ENCODE results near the gene GAPDHS.

GAPDHS gene

DNA sequence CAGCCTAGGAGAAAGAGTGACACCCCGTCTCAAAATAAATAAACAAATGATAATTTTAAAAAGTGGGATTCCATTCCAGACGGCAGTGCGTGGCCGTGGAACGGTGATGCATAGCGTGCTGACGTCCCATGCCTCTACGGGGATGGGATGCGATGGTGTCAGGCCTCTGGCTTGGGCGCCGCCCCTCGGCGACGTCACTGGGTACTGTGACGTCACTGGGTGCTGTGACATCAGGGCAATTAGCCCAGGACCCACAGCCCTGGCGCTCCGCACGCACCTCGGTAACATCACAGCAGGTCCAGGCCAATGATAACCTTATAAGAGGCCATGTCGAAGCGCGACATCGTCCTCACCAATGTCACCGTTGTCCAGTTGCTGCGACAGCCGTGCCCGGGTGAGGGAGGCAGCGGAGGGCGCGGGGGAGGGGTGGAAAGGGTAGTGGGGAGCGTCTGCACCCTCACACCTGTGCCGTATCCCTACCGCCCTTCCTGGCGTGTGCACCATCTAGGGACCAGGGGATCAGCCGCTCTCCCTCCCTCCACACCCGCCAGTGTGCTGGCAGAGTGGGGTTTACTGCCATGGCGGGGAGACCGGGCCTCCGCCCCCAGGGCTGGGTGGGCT, at the start of gene GAPDHS:
GAPDHS (plus strand) TSS at position 256 of the 621 bp plus-strand sequence; CDS start at position 328, 72 bp downstream.
- DNase-seq, result no peak

DNA sequence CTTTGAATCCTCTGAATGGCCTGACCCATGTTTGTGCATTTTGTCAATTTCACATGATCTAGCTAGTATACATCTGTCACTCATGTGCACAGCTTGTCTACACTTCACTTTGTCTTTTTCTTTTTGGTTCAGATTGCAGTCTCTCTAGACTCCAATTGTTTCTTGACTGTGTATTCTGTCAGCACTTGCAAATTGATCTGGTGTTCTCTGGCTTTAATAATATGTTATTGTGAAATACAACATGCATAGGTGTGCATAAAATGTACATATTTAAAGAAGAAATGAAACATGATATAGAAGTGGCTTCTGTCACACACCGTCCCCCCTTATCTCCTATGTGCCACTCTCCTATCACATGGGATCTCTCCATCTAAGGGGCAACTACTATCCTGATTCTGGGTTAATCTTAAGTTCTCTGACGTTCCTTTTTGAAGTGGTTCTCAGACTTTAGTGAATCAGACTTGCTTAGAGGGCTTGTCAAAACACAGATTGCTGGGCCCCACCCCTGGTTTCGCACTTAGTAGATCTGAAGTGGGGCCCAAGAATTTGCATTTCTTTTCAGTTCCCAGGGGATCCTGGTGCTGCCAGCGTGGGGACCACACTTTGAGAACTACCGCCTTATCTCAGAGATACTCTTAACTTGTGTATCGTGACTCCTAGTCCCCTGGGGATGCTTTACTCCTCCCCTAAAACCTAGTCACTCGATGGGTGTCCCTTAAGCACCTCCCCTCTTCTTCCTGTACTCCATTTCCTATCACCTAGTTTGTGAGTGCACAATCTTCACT, 48.8 kb upstream of the GAPDHS start:
- DNase-seq, result no peak

DNA sequence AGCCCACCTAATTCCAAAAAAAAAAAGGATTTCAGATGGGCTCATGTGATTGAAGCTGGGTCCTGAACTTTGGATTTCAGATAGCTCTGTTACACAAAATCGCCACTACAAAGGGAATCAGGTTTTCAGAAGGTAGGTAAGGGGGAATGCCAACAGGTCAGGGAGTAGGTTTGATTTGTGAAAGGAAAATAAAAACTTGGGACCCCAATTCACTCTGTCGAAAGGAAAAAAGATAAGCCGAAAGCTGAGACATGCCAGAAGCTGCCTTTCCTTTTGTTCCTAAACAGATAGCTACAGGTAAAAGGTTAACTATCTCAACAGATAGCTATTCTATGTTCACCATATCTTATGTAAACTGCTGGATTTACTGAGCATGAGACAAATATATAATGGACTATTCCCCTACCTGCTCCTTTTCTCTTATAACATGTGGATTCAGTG, 47.0 kb upstream of the GAPDHS start:
- no peak for DNase-seq

DNA sequence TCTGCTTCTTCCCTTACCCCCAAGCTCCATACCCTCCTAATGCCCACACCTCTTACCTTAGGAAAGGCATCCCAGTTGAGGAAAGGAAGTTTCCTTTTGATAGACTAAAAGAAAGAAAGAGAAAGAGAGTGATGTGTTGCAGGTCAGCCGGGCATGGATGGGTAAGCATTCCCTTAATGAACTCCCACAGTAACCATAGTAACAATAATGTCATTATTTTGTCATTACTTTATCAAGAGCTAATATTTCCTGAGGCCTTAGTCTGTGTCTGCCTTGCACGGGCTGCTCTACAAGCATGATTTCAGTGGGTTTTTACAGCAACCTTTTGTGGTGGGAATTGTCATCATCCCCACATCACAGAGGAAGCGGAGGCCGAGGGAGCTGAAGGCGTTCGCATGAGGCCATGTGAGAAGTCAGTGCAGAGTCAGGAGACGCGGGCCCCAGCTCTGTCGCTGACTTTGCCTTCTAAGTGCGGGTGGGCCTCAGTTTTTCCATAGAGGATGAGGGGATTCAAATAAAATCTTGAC, 45.5 kb upstream of the GAPDHS start:
- DNase-seq, result no peak

DNA sequence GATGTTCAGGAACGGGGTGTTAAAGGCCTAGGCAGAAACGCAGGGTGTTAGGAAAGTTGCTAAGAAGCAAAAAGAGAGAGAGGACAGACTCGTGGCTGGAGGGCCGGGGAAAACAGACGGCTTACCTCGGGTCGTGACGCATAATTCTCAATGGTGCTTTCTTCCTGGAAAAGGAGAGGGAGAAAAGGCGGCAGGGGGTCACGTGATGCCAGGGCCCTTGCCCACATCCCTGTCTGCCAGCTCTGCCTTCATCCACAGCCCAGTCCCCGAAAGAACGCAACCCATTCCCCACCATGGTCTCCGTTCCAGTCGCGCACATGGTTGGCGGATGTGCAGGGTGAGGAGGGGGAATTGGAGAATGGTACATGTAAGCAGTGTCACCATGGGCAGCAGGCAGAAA, 44.6 kb upstream of the GAPDHS start:
- no peak for DNase-seq

DNA sequence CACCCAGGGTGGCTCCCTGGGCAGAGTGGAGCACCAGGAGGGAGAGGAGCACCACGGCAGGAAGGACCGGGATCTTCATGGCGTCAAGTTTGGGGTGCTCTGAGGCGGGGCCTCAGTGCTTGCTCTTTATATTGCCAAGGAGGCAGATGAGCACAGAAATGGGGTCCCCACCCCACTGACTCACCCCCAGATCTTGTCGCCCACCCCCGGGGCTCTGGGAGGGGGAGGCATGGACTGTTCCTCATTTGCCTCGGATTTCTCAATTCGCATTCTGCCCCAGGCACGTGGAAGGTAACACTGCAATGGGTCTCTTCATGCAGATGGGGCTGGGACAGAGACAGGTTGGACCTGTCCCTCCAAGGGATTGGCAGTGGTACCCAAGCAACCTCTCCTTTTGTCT, 42.9 kb upstream of the GAPDHS start, which contains the start of gene KRTDAP:
KRTDAP (minus strand) TSS at position 101 of the 400 bp plus-strand sequence; CDS start at position 79, 22 bp downstream.
- DNase-seq, result no peak

DNA sequence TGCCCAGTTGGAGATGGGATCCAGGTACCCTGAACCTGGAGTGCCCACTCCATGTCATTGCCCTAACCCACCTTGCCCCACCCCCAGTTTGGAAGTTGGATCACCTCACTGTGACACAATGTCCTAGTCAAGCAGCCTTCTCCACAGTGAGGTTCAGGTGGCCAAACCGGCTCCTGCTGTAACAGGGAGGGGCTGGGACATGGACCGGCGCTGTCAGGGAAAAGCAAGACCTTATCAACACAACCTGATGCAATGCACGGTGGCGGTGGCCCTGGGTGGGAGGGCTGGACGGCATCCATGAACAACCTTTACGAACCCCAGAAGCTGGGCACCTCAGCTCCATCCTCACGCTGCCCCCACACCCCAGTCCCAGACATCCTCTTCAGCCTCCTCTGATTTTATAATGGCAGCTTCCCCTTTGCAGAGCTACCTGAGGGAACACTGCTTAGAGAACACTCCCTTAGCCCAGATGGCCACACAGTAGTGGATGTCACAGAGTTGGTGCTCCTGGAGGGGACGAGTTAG, 41.4 kb upstream of the GAPDHS start:
- DNase-seq, result no peak

DNA sequence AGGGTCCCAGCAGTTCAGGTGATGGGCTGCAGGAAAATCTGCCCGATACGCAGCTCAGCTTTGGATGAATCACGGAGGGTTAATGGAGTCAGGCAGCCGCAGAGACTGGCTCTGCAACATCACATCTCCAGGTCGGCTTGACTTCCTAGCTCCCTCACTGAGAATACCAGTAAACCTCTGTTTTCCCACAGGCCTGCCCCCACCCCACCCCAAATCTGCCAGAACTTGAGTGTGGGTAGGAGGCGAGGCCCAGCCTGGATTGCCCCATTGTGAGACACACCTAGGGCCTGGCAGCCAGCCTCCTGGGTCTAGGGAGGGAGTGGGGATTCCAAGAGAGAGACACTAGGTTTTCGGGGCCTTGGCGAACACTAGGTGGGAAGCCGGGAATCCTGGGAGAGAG, 39.3 kb upstream of the GAPDHS start:
- DNase-seq, result no peak

DNA sequence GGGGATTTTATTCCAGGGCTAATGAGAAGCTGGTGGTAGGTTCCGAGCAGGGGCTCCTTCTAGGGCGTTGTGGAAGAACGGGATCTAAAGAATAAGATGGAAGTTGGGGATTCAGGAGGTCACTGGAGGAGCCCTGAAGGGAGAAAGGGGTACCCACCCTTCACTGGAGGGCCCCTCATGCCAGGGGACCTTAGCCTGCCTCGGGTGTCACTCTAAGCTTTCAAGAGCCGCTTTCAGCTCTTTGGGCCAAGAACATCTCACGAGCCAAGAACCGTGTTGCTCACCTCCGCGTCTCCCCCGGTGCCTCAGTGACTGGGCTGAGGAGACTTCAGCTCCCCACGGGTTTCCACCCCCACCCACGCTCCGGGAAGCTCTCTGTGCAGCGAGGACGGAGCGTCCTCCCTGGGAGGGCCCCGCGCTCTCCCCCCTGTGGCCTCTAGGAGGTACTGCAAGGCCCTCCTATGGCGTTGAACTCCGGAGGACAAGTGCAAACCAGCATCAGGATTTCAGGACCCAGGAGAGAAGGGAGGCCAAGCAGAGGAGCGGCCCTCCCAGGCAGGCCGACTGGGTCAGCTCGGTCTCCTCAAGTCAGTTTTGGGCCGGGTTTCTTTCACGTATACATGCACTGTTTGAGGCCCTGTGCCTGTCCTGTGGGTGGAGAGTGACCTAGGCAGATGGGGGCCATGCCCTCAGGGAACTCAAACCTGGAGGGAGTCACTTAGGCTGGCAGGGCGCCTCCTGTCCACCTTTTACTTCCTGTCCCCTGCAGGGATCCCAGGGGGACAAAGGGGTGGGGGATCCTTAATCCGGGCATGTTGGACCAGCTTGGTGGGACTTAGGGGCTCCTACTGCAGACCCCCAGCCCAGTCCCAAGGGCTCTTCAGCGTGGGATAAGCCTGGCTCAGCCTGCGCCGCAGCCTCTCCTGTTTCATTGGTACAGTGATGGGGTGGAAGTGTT, 37.9 kb upstream of the GAPDHS start:
- no peak for DNase-seq

DNA sequence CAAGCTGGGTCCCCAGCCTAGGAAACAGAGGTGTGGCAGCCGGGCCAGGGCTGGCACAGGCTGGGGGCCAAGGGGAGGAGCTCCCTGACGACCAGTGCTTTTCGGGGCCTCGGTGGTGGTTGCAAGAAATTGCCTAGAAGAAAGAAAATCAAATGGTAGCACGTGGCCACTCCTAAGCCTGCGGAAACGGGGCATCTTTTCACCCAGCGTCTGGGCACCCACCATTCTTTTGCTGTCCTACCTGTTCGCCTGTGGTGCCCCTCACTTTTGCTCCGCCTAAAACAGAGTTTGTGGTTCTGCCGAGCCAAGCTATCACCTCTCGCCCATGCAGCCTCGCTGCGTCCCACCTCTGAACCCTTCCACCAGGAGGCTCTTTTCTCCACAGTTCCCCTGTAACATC, 35.9 kb upstream of the GAPDHS start:
- DNase-seq, result no peak

DNA sequence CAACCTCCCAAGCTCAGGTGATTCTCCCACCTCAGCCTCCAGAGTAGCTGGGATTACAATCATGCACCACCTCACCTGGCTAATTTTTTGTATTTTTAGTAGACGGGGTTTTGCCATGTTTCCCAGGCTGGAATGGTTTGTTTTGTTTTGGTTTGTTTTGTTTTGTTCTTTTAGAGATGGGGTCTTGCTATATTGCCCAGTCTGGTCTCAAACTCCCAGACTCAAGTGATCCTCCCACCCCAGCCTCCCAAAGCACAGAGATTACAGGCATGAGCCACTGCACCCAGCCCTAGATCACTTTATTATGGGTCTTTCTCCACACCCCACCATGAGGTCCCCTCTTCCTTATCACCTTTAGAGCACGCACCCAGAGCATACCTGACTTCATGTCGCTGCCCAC, 35.0 kb upstream of the GAPDHS start:
- no peak for DNase-seq

DNA sequence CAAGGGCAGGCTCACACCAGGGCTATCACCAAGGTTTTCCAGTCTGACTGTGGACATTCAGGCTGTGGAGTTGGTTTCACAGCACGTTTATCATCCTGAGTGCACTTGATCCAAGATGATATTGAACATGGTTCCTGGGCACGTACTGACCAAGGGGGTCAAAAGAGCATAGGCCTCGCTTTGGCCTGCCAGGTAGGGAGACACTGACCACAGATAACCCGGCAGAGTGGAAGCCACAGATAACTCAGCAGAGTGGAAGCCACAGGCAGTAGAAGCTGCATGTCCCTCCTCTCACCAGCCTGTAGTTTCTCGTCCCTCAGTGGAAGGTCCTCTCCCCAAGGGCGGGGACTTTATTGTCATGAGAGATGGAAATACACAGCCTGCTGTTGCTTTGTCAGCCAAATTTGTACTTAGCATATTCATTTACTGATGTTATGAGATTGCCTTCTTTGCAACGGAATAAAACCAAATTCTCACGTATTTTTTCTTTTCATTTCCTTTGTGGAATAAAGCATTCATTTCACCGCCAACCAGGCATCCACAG, 34.2 kb upstream of the GAPDHS start:
- DNase-seq, result no peak

DNA sequence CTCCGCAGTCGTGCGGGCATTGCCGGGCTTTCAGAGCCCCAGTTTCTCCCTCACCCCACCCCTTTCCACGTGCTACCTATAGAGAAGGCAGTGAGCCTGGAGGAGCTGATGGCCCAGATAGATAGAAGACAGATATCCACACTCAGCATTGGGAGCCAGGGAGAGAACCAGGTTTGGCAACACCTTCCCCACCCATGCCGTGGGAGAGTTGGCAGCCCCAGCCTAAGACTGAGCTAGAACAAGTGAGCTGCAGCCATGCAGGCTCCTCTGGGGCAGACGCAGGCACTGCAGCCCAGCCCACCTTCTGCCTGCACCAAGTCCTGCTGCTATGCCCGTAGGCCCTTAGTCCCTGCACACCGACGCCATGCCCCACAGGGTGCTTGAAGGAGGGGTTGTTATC, 32.6 kb upstream of the GAPDHS start:
- no peak for DNase-seq

DNA sequence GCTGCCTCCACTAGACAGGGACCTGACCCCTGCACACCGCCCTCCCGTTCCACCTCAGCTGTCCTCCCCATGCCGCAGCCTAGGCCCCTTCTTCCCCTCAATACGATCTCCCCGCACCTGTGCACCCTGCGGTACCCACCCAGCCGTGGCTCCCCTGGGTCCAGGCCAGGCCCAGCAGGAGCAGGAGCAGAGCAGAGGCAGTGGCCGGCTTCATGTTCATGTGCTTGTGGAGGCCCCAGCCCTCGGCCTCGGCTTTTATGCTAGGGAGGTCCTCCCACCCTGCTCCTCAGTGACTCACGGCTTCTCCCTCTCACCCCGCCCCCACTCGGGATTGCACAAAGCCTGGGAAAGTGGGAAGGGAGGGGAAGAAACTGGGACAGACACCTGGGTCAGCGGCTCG, 31.6 kb upstream of the GAPDHS start:
- no peak for DNase-seq

DNA sequence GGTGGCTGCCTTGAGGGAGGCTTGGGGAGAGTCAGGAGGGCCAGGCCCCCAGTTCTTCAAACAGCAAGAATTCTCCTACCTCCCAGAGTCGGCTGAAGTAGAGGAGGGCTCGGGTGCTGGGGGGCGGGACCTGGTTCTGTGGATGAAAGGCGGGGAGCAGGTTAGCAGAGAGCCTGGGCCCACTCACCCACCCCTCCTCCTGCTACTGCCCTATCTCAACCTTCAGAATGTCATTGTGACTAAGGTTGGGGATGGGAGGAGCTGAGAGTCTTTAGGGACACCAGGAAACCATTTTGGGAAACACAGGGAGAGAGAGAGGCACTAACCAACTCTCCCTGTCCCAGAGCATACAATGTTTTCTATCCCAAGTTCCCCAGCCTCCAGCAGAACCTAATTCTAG, 30.5 kb upstream of the GAPDHS start:
- DNase-seq, result no peak

DNA sequence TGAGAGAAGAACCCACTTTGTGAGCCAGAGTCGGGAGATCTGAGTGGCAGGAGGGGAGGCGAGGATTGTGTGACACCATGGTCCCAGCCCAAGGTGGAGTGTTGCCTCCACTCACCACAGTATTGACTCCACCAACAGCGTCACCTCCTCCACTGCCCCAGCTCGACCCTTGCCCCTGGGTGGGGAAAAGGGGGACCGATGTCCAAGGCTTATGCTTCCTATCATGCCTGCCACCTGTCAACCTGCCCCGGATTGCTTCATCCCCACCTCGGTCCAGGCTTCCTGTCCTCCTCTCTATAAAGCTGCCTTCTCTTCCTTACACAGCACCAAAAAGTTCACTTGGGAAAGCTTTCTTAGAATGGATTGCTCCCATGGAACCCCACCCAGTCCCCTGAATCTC, 27.2 kb upstream of the GAPDHS start:
- DNase-seq, result no peak

DNA sequence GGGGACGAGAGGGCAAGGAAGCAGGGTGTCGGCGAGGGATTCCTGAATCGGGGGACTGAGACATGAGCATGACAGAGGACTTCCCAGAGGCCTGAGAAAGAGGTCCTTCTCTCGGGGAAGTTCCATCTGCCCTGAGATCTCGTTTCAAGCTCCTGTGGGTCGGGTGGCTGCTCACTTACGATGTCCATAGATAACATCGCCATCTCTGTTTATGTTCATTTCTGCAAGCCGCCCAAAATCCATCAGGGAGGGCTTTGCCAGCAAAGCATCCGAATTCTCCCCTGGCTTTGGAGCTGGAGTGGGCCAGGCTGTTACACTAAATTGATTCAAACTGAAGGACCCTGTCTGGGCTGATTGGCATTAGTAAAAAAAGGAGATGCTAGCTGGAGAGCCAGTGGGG, 25.7 kb upstream of the GAPDHS start:
- no peak for DNase-seq

DNA sequence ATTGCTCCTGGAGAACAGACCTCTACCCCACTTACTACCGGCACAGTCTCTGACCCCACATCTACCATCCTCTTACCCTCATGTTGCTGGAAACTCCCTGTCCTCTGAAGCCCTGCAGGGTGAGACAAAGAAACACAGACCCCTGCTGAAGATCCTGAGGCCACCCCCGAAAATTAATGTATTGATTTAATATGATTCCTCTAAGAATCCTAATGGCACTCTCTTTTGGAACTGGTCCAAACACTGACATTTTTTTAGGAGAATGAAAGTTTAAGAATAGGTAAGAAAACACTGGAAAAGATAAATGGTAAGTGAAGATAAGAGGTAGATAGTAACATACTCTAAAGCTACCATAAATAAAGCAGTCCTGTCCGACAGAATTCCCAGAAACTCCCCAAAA, 25.1 kb upstream of the GAPDHS start:
- no peak for DNase-seq

DNA sequence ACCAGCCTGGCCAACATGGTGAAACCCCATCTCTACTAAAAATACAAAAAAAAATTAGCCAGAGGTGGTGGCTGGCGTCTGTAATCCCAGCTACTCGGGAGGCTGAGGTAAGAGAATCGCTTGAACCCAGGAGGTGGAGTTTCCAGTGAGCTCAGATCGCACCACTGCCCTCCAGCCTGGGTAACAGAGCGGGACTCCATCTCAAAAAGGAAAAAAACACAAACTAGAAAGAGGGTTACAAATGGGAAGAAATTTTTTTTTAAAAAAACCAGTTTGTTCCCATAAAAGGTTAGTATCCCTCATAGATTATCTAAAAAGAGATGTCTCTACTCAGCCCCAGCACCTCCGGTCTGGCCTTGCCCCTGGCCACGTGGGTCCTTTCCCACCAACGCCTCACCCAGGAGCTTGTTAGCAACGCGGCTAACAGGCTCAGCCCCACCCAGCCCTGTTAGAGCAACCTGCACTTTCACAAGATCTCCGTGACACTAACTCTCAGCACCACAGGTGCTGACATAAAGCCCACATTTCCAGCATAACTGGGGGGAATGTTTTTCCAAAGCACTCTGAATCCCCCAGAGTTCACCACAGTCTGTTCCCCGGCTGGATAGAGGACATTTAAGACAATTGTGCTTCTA, 24.1 kb upstream of the GAPDHS start:
- DNase-seq, result no peak

DNA sequence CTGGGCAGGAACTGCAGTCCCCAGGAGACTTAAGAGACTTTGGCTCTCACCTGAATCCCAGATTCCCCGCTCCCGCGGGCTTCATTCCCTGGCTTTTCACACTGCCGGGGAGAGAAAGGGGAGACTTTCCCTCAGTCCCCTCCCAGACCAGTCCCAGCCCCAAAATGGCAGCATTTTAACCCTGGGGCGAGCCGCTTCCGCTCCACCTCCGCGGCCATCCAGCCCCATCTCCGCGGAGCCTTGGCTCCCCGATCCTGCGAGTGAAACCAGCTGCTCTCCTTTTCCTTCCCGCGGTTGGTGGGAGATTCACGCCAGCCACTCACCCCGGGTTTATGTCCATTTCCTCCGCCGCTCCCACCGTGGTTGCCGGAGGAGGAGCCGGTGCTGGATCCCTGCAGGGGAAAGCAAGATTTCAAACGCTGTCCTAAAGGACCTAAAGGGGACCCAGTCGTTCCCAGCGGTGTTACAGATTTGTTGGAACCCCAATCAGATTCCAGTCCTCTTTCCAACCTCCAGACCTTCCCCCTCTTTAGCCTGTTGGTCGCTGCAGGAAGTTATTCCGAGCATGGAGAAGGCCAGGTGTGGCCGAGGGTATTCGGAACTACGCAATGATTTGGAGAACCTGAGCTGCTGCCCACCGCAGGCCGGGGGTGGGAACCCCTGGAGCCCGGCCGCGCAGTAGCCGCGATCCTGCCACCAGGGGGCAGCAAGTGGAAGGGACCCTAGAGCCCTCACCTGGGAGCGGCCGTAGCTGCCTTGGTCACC, 23.2 kb upstream of the GAPDHS start:
- no peak for DNase-seq

DNA sequence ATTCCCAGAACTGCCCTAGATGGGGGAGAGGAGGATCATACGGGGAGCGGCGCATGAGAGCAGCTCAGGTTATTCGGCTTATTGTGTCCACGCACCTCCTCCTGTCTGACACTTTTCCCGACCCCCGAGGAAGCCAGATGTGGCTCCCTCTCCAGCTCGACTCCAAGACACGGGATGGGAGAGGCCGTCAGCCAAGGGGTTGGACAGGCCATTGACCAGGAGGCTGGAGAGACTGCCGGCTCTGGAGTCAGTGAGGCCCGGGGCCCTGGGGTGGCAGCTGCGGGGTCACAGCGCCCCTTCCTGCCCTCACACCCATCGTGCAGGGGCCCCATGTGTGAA, 22.7 kb upstream of the GAPDHS start:
- DNase-seq, result no peak

All from GF-D8 (cell line).